Embryonic facial prominence (tissue), 1 donor: ENCODE data around the gene LMOD2.

Experiments used
- DNase-seq: peaks from one replicate; pipeline ENCODE4 v3.0.0-alpha.2; 2016; ENCODE audit errors: extremely low spot score

LMOD2 gene

GRCh38 chr7:123640583-123640982 is 15.1 kb upstream of the LMOD2 start:
- DNase-seq, result peak; percentile 20

- no peak for DNase-seq
Measured at GRCh38 chr7:123641901-123642300, 13.8 kb upstream of the LMOD2 start.

GRCh38 chr7:123643495-123644441 is 11.9 kb upstream of the LMOD2 start:
- DNase-seq, result no peak

GRCh38 chr7:123645516-123645915 is 10.2 kb upstream of the LMOD2 start:
- no peak for DNase-seq

GRCh38 chr7:123647106-123647730 is 8.4 kb upstream of the LMOD2 start:
- DNase-seq, result no peak

GRCh38 chr7:123649964-123650363 is 5.7 kb upstream of the LMOD2 start:
- no peak for DNase-seq

- no peak for DNase-seq
Measured at GRCh38 chr7:123650595-123650994, 5.1 kb upstream of the LMOD2 start.

- DNase-seq, result no peak
Measured at GRCh38 chr7:123652406-123652805, 3.3 kb upstream of the LMOD2 start.

- DNase-seq, result no peak
Measured at GRCh38 chr7:123653162-123653561, 2.5 kb upstream of the LMOD2 start.

- no peak for DNase-seq
Measured at GRCh38 chr7:123656544-123657303, 1.1 kb downstream of the LMOD2 start.

GRCh38 chr7:123657304-123657685 is 1.6 kb downstream of the LMOD2 start:
- DNase-seq, result no peak

- no peak for DNase-seq
Measured at GRCh38 chr7:123658023-123658422, 2.4 kb downstream of the LMOD2 start.

GRCh38 chr7:123660514-123661354 is 5.1 kb downstream of the LMOD2 start:
- no peak for DNase-seq

- no peak for DNase-seq
Measured at GRCh38 chr7:123661765-123662164, 6.1 kb downstream of the LMOD2 start.

GRCh38 chr7:123662293-123662692 is 6.6 kb downstream of the LMOD2 start:
- no peak for DNase-seq

- DNase-seq, result no peak
Measured at GRCh38 chr7:123662755-123663154, 7.1 kb downstream of the LMOD2 start.

- no peak for DNase-seq
Measured at GRCh38 chr7:123663200-123663599, 7.5 kb downstream of the LMOD2 start.

GRCh38 chr7:123665157-123665556 is 9.5 kb downstream of the LMOD2 start:
- DNase-seq, result no peak

- no peak for DNase-seq
Measured at GRCh38 chr7:123665896-123666295, 10.2 kb downstream of the LMOD2 start.

- DNase-seq, result no peak
Measured at GRCh38 chr7:123666492-123666891, 10.8 kb downstream of the LMOD2 start.

GRCh38 chr7:123669485-123669884 is 13.8 kb downstream of the LMOD2 start:
- DNase-seq, result no peak
